OCI-LY7 (cell line): Measurements from ENCODE around the gene TBX2. TPM values are rescaled to one million over a fixed set of nuclear protein-coding genes. Genes with fewer than 3 reads are reported as not detected.

Experiments used
- BruUV-seq: library from RNA; stranded (reverse); fragments of 400-500 nt; replicated peaks from 2 replicates; lab custom pipeline; 2021; lab: Mats Ljungman, UMichigan
- CTCF ChIA-PET: fragments of 300-600 bp; sonication (Branson Sonifier 250); formaldehyde crosslinking; loops from one replicate; lab custom pipeline; 2022; ENCODE audit warnings: antibody characterized with exemption; ENCODE audit not compliant: unreplicated experiment; lab: Charles Lee
- POLR2A ChIA-PET: fragments of 300-600 bp; sonication (Branson Sonifier 250); formaldehyde crosslinking; loops from one replicate; lab custom pipeline; 2022; ENCODE audit warnings: antibody characterized with exemption; lab: Charles Lee
- DNase-seq: peaks from one replicate; pipeline ENCODE4 v3.0.0-alpha.2; 2015; ENCODE audit warnings: low spot score
- H2AFZ ChIP-seq: fragments of 200-600 bp; sonication (generic), shearing (Covaris generic); 2 replicates; pipeline ENCODE4 v1.6.1; 2014; ENCODE audit warnings: mild to moderate bottlenecking, antibody characterized with exemption, low read length, moderate library complexity
- H3K27ac ChIP-seq: fragments of 200-600 bp; sonication (generic); 2 replicates; pipeline ENCODE4 v1.5.1; 2014; ENCODE audit warnings: mixed run types, low read depth, mild to moderate bottlenecking, moderate library complexity, low read length, inconsistent platforms; ENCODE audit not compliant: poor library complexity, severe bottlenecking
- H3K36me3 ChIP-seq: fragments of 200-600 bp; sonication (generic); 2 replicates; pipeline ENCODE4 v1.6.1; 2014; ENCODE audit warnings: mild to moderate bottlenecking, antibody characterized with exemption, low read length, moderate library complexity, mixed read lengths; ENCODE audit not compliant: insufficient read depth
- H3K4me1 ChIP-seq: fragments of 200-600 bp; sonication (generic); 2 replicates; pipeline ENCODE4 v1.5.1; 2014; ENCODE audit warnings: mild to moderate bottlenecking, low read length; ENCODE audit not compliant: insufficient read depth, poor library complexity, severe bottlenecking
- H3K4me2 ChIP-seq: fragments of 200-600 bp; sonication (generic); 2 replicates; pipeline ENCODE4 v1.6.1; 2014; ENCODE audit warnings: mild to moderate bottlenecking, low read length
- H3K4me3 ChIP-seq: fragments of 200-600 bp; sonication (generic); 2 replicates; pipeline ENCODE4 v1.5.1; 2014; ENCODE audit warnings: mild to moderate bottlenecking, low read depth, low read length; ENCODE audit not compliant: poor library complexity, severe bottlenecking
- H3K79me2 ChIP-seq: fragments of 200-600 bp; sonication (generic); 2 replicates; pipeline ENCODE4 v1.6.1; 2016; ENCODE audit warnings: low read depth, mild to moderate bottlenecking, low read length, moderate library complexity, mixed read lengths; ENCODE audit not compliant: insufficient read depth
- H3K9me2 ChIP-seq: fragments of 200-600 bp; sonication (generic); 2 replicates; pipeline ENCODE4 v1.6.1; 2016; ENCODE audit warnings: mild to moderate bottlenecking, low read length, mixed read lengths; ENCODE audit not compliant: insufficient read depth
- H3K9me3 ChIP-seq: fragments of 200-600 bp; sonication (generic); 2 replicates; pipeline ENCODE4 v1.6.1; 2014; ENCODE audit warnings: mild to moderate bottlenecking, mixed run types, low read length, mixed read lengths
- H4K20me1 ChIP-seq: fragments of 200-600 bp; sonication (generic); 2 replicates; pipeline ENCODE4 v1.6.1; 2014; ENCODE audit warnings: mild to moderate bottlenecking, antibody characterized with exemption, low read length, moderate library complexity, mixed read lengths; ENCODE audit not compliant: insufficient read depth
- CTCF ChIP-seq: fragments of 200-600 bp; sonication (generic); conservative IDR thresholded peaks from 2 replicates; pipeline ENCODE4 v1.5.1; 2014; ENCODE audit warnings: mild to moderate bottlenecking, antibody characterized with exemption, low read length, moderate library complexity, mixed read lengths
- EZH2phosphoT487 ChIP-seq: fragments of 200-600 bp; sonication (generic); IDR thresholded peaks from 2 replicates; pipeline ENCODE4 v1.6.1; 2018; ENCODE audit warnings: low read depth, borderline replicate concordance, mild to moderate bottlenecking, mixed run types, antibody characterized with exemption, low read length, moderate library complexity, mixed read lengths
- intact Hi-C: fragments of 100-400 bp; cut with micrococcal nuclease; formaldehyde crosslinking; loops from one replicate; pipeline ENCODE4 v1.10.0; 2022; ENCODE audit not compliant: unreplicated experiment
- total RNA-seq, 2 experiments: library from RNA; depleted of rRNA in 1 of 2; stranded (reverse); fragments of >200 nt in 1 of 2; shearing (Covaris generic) in 1 of 2; gene quantifications; 2 replicates each; pipeline ENCODE4 v1.2.3, GENCODE V29; 2014 to 2022

TBX2 gene
- total RNA-seq, 2 experiments from 2014 or later = not detected

- CTCF ChIA-PET = no interaction called here
- H3K4me2 ChIP-seq = no peak overlapping the region
Measured at GRCh38 chr17:61454381-61455323, 55.0 kb downstream of the TBX2 start.

GRCh38 chr17:61455324-61456060, 55.8 kb downstream of the TBX2 start:
- DNase-seq = no peak
- intact Hi-C loops = no loop called here
- Histone ChIP-seq H3K36me3 (no peaks in the 10 kb centered on the region), H3K4me1 (peaks cover 7% of the 10 kb centered on the region), H4K20me1 (no peaks in the 10 kb centered on the region), H3K27ac (no peak overlapping the region), H3K9me3 (no peaks in the 10 kb centered on the region), H3K79me2 (no peaks in the 10 kb centered on the region), H3K4me3 (no peak overlapping the region), H2AFZ (no peak overlapping the region), H3K9me2 (no peaks in the 10 kb centered on the region), H3K4me2 (no peak overlapping the region)
- no TSS peak for BruUV-seq
- no peak for TF ChIP-seq CTCF
- no peak for TF ChIP-seq EZH2phosphoT487
- ChIA-PET CTCF (no interaction called here), POLR2A (interaction anchor here (0.6 kb wide), 1 partner anchor 130 kb away, joined by 3 read pairs; no protein-coding TSS in a partner anchor)

More at GRCh38 chr17:61454381-61455323, 55.0 kb downstream of the TBX2 start:
- TF ChIP-seq EZH2phosphoT487 (no peak), CTCF (no peak)
- Histone ChIP-seq H3K36me3 (no peaks in the 10 kb centered on the region), H3K9me2 (no peaks in the 10 kb centered on the region), H4K20me1 (no peaks in the 10 kb centered on the region), H3K4me3 (no peak overlapping the region), H3K4me1 (peaks cover 7% of the 10 kb centered on the region), H2AFZ (no peak overlapping the region), H3K79me2 (no peaks in the 10 kb centered on the region), H3K9me3 (no peaks in the 10 kb centered on the region), H3K27ac (no peak overlapping the region)
- DNase-seq = no peak
- intact Hi-C loops = no loop called here
- POLR2A ChIA-PET = no interaction called here
- no TSS peak for BruUV-seq
